ENCODE measurements around the gene CLDN6.

CLDN6 gene

DNA sequence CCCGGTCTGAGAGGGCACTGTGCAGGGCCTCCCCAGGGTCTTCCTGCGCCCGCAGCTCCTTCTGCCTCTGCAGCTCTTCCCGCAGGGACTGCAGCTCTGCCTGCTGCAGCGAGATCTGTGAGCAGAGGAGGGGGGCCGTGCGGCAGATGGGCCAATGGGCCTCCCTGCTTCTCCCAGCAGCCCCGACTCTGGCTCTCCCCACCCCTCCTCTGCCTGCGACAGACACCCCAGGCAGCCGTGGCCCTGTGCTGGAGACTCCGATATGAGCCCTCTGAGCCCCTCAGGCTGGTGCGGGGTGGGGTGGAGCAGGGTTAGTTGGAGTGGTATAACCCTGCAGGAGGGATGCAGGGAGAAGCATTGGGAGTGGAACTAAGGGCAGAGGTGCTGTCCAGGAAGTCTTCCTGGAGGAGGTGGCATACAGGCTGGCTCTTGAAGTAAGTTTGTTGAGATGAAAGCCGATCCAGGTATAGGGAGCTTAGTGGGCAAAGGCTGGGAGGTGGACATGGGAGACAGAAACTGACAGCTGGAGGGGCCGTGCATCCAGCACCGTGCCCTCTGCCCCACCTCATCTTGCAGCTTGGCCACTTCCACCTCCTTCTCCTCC is 10.8 kb upstream of the CLDN6 start:
- no peak for DNase-seq (ENCODE audit: low read depth, low spot score)

- DNase-seq (ENCODE audit: low read depth, low spot score) = peak; percentile 93
Measured at GRCh38 chr16:3027983-3028715, 10.2 kb upstream of the CLDN6 start.

DNA sequence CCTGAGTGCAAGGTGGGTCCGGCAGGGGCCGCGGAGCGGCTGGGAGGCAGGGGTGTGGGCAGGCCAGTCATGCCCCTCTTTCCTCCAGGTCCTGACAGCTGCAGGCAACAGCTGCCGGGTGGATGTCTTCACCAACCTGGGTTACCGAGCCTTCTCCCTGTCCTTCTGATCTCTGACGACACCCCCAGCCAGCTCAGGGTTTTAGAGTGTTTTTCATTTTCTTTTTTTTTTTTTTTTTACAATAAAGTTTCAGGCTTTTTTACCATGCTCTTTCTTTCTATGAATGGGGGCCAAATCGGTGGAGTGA is 9.5 kb upstream of the CLDN6 start:
- DNase-seq (ENCODE audit: low read depth, low spot score) = no peak

DNA sequence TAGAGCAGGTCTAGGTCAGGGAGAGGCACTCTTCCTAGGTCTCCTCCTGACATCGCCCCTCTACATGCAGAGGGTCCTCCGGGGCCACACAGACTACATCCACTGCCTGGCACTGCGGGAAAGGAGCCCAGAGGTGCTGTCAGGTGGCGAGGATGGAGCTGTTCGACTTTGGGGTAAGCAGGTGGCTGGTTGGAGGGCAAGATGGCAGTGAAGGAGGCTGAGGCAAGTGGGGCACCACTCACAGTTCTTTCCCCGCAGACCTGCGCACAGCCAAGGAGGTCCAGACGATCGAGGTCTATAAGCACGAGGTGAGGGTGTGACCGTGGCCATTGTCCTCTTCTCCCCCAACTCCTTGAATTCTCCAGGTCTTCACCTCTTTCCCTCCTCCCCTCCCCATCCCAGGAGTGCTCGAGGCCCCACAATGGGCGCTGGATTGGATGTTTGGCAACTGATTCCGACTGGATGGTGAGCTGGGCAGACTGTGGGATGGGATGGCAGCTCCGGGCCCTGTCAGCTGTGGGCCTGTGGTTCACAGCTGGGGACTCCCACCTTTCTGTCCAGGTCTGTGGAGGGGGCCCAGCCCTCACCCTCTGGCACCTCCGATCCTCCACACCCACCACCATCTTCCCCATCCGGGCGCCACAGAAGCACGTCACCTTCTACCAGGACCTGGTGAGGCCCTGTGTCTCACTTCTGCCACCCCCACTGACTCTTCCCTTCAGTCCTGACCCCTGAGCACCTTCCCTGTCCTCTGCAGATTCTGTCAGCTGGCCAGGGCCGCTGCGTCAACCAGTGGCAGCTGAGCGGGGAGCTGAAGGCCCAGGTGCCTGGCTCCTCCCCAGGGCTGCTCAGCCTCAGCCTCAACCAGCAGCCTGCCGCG is 8.9 kb upstream of the CLDN6 start:
- DNase-seq (ENCODE audit: low read depth, low spot score) = no peak

- DNase-seq (ENCODE audit: low read depth, low spot score) = no peak
Measured at GRCh38 chr16:3026003-3026378, 8.0 kb upstream of the CLDN6 start.

GRCh38 chr16:3025032-3026002 is 7.3 kb upstream of the CLDN6 start:
- DNase-seq (ENCODE audit: low read depth, low spot score) = no peak

DNA sequence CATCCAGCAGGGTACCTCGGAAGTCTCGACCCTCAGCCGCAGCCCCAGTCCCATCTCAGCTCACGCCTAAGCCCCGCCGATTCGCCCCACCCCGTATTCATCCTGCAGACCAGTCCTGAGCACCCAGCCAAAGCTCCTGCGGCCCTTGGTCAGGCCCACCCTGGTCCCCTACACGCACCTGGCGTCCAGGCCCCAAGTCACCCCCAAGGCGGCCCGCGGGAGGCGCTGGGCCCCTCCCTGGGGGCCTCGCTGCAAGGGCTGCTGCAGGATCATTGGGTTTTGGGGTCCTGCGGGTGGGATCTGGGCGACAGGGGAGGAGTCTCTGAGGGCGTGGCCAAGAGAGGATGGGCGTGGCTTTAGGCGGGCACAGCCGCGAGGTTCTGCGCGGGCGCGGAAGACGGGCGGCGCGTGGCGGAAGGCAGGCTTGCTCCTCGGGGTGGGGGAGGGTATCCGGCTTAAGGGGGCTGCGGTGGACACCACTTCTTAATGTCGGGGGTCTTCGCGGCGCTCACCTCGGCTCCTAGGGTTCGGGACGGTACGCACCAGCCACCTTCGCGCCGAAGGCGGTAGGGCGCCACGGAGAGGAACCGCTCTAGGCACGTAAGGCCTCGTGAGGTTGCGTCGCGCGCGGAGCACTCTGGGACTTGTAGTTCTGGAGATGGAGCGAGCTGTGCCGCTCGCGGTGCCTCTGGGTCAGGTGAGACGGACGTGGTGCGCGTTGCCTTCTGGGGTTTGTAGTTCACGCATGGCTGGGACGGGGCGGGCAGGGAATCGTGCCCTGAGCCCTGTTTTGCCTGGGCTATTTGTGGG is 5.9 kb upstream of the CLDN6 start, which contains the start of the genes HCFC1R1 and THOC6:
HCFC1R1 (minus strand) TSS at position 274 of the 810 bp plus-strand sequence; CDS start at position 273, 1 bp downstream.
THOC6 (plus strand) TSS at position 367 of the 810 bp plus-strand sequence; CDS start at position 659, 292 bp downstream.
- peak; percentile 98 for DNase-seq (ENCODE audit: low read depth, low spot score)

- DNase-seq (ENCODE audit: low read depth, low spot score) = no peak
Measured at GRCh38 chr16:3023415-3023668, 5.4 kb upstream of the CLDN6 start.

GRCh38 chr16:3022684-3023414 is 4.9 kb upstream of the CLDN6 start:
- DNase-seq (ENCODE audit: low read depth, low spot score) = peak; percentile 36

GRCh38 chr16:3022208-3022683 is 4.3 kb upstream of the CLDN6 start:
- peak; percentile 94 for DNase-seq (ENCODE audit: low read depth, low spot score)

DNA sequence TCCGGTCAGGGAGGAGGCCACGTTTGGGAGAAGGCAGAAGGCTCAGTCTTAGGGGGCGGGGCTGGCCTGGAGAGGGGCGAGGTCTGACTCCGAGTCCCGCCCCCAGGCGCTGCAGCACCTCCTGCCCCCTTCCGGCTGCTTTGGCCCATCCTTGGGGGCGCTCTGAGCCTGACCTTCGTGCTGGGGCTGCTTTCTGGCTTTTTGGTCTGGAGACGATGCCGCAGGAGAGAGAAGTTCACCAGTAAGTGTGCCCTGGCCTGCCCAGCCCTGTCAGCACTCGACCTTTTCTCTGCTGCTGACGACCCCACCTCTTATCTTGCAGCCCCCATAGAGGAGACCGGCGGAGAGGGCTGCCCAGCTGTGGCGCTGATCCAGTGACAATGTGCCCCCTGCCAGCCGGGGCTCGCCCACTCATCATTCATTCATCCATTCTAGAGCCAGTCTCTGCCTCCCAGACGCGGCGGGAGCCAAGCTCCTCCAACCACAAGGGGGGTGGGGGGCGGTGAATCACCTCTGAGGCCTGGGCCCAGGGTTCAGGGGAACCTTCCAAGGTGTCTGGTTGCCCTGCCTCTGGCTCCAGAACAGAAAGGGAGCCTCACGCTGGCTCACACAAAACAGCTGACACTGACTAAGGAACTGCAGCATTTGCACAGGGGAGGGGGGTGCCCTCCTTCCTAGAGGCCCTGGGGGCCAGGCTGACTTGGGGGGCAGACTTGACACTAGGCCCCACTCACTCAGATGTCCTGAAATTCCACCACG is 3.6 kb upstream of the CLDN6 start:
- DNase-seq (ENCODE audit: low read depth, low spot score) = peak; percentile 96

- peak; percentile 90 for DNase-seq (ENCODE audit: low read depth, low spot score)
Measured at GRCh38 chr16:3020604-3021448, 2.8 kb upstream of the CLDN6 start.

DNA sequence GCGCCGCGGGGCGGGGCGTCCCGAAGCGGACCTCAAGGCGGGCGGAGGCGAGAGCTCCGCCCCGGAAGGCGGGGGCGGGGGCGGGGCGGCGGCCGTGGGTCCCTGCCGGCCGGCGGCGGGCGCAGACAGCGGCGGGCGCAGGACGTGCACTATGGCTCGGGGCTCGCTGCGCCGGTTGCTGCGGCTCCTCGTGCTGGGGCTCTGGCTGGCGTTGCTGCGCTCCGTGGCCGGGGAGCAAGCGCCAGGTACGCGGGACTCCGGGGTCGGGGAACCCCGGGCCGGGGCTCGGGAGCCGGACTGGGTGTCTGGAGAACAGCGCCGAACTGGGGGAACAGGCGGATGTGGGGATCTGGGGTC is 2.2 kb upstream of the CLDN6 start, which contains the start of gene TNFRSF12A:
TNFRSF12A (plus strand) TSS at position 122 of the 357 bp plus-strand sequence; CDS start at position 152, 30 bp downstream.
- no peak for DNase-seq (ENCODE audit: low read depth, low spot score)

- DNase-seq (ENCODE audit: low read depth, low spot score) = peak; percentile 82
Measured at GRCh38 chr16:3019594-3020246, 1.7 kb upstream of the CLDN6 start.

DNA sequence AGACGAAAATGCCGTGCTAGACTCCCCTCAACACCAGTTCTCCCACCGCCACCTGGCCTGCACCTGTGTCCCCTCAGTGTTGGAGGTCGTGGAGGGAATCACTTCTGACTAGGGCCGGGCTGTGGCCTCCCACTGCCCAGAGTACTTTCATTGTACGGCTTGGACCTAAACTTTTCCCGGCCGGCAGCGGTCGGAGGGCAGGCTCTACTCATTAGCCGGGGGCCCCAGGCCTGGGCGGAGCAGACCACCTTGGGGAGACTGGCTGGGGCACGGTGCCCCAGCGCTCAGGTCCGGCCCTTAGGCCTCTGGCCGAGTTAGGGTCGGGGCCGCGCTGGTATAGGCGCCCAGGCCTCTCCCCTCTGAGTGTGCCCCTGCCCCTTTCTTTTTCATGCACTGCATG is 639 bp downstream of the CLDN6 start:
- DNase-seq (ENCODE audit: low read depth, low spot score) = no peak

DNA sequence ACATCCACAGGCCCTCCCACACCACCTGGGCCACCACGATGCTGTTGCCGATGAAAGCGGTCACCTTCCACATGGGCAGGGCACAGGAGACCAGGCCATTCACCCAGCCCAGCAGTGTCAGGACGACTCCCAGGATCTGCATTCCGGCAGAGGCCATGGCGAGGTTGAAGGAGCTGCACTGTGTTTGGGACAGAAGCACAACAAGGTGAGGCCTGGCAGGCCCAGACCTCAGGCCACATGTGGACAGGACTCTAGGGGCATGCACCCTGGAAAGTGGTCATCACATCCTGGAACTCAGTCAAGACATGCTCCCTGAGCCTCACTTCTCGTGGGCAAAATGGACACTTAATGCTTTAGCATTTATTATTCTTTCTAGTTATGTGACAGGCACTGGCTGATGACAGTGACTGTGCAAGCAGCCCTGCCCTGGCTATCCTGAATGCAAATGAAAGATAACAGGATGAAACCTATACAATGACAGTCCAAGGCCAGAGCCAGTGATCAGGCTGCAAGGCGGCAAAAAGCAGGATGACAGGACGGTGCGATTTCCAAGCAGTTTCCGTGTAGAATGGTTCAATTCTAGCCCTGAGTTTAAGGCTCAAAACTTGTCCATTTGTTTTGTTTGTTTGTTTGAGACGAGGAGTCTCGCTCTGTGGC is 2.0 kb downstream of the CLDN6 start:
- DNase-seq (ENCODE audit: low read depth, low spot score) = no peak

GRCh38 chr16:3014971-3015370 is 3.0 kb downstream of the CLDN6 start:
- DNase-seq (ENCODE audit: low read depth, low spot score) = no peak
